Gastroesophageal sphincter (tissue), 3 donors: Measurements from ENCODE around the gene RFTN1.

Experiments used
- POLR2A ChIP-seq, 2 donors: fragments of 450-650 bp; IDR thresholded peaks; one replicate each; pipeline ENCODE4 v1.6.1; 2017; ENCODE audit warnings: antibody characterized with exemption in 2 of 2, mild to moderate bottlenecking in 2 of 2, moderate library complexity in 1 of 2
- TF ChIP-seq, protein P1 (sequence below), 4 experiments: fragments of 200-600 bp in 2 of 4; fragments of 450-650 bp in 2 of 4; sonication (generic) in 1 of 4; IDR thresholded peaks; one replicate each; pipeline ENCODE4 v1.5.1; 2017 to 2019; ENCODE audit warnings: antibody characterized with exemption in 4 of 4, mild to moderate bottlenecking in 2 of 4, moderate library complexity in 2 of 4

DNA sequence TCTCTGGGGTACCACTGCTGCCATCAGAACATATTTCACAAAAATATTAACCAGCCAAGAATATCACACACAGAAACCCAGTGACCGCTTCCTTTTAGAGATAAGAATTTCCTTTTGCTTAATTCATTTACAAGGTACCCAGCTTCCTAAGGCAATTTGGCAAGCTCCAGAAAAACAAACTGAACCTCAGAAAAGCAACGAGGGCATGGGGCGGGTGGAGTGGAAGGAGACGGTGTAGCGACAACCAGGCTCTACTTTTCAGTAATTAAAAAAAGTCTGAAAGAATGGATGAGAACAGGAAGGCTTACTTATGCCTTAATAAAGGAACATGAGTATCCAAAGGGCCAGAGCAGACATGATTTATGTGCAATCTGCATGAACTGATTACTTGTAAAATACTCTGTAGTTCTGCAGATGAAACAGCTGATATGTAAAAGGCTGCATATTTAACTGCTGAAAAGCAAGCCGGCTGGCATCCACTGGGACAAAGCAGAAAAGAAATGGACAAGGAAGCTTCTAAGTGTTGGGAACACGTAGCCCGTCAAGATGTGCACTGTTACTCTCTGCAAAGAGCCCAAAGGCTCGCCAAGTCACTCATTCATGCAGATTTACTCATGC, 18.6 kb downstream of the RFTN1 start:
- TF ChIP-seq, protein P1, sequence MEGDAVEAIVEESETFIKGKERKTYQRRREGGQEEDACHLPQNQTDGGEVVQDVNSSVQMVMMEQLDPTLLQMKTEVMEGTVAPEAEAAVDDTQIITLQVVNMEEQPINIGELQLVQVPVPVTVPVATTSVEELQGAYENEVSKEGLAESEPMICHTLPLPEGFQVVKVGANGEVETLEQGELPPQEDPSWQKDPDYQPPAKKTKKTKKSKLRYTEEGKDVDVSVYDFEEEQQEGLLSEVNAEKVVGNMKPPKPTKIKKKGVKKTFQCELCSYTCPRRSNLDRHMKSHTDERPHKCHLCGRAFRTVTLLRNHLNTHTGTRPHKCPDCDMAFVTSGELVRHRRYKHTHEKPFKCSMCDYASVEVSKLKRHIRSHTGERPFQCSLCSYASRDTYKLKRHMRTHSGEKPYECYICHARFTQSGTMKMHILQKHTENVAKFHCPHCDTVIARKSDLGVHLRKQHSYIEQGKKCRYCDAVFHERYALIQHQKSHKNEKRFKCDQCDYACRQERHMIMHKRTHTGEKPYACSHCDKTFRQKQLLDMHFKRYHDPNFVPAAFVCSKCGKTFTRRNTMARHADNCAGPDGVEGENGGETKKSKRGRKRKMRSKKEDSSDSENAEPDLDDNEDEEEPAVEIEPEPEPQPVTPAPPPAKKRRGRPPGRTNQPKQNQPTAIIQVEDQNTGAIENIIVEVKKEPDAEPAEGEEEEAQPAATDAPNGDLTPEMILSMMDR (IDR thresholded peaks at IDR 0.05) = no peak
- TF ChIP-seq POLR2A (IDR thresholded peaks at IDR 0.05) = no peak
